T-cell (primary cell): ENCODE measurements around the gene GDF10. TPM values are rescaled to one million over a fixed set of nuclear protein-coding genes. Genes with fewer than 3 reads are reported as not detected.

Experiments
- ATAC-seq, 4 experiments: fragments of 200-7000 bp in 3 of 4; fragments of 150-1000 bp in 1 of 4; cut with Tn5 transposase; replicated peaks in 1 of 4; 1 replicate in 3 of 4; 2 replicates in 1 of 4; pipeline ENCODE4 v1.10.0; 2021; ENCODE audit warnings: moderate library complexity in 3 of 4, mild to moderate bottlenecking in 2 of 4, moderate number of reproducible peaks in 1 of 4
- CTCF ChIA-PET, 2 donors: fragments of 300-600 bp; sonication (Branson Sonifier 250); formaldehyde crosslinking; loops; one replicate each; lab custom pipeline; 2022; ENCODE audit warnings: antibody characterized with exemption in 2 of 2; lab: Charles Lee
- POLR2A ChIA-PET, 2 donors: fragments of 300-600 bp; sonication (Branson Sonifier 250); formaldehyde crosslinking; loops; one replicate each; lab custom pipeline; 2022; ENCODE audit warnings: antibody characterized with exemption in 2 of 2; lab: Charles Lee
- DNase-seq, 35 experiments: peaks; one replicate each; pipeline versions ENCODE4 v3.0.0 to v3.0.0-alpha.2; 2013 to 2023
- H3K27ac ChIP-seq: one replicate; pipeline ENCODE4 v1.5.1; 2013; ENCODE audit warnings: low read length
- H3K27me3 ChIP-seq, 2 experiments: replicated peaks in 1 of 2; 1 replicate in 1 of 2; 2 replicates in 1 of 2; pipeline versions ENCODE4 v1.6.1 to v1.7.0; 2013; ENCODE audit warnings: low read length in 1 of 2, mixed read lengths in 1 of 2; ENCODE audit not compliant: control insufficient read depth in 2 of 2, insufficient read depth in 2 of 2; ENCODE audit errors: extremely low read depth in 1 of 2
- H3K36me3 ChIP-seq, 2 donors: 1 replicate in 1 of 2; 2 replicates in 1 of 2; pipeline versions ENCODE4 v1.6.1 to v1.7.0; 2013; ENCODE audit warnings: low read length in 1 of 2; ENCODE audit not compliant: control insufficient read depth in 2 of 2, insufficient read depth in 1 of 2; ENCODE audit errors: extremely low read depth in 1 of 2
- H3K4me1 ChIP-seq, 2 experiments: 1 replicate in 1 of 2; 2 replicates in 1 of 2; pipeline versions ENCODE4 v1.6.1 to v1.7.0; 2013; ENCODE audit warnings: low read length in 2 of 2, mixed read lengths in 1 of 2; ENCODE audit not compliant: insufficient read depth in 2 of 2, control insufficient read depth in 1 of 2; ENCODE audit errors: extremely low read depth in 1 of 2
- H3K4me3 ChIP-seq, 2 donors: 1 replicate in 1 of 2; 2 replicates in 1 of 2; pipeline versions ENCODE4 v1.5.1 to v1.7.0; 2013; ENCODE audit warnings: mild to moderate bottlenecking in 2 of 2, low read length in 1 of 2, moderate library complexity in 1 of 2; ENCODE audit not compliant: control insufficient read depth in 1 of 2; ENCODE audit errors: extremely low read depth in 1 of 2
- H3K9me3 ChIP-seq: 2 replicates; pipeline ENCODE4 v1.7.0; 2013
- H3K27ac Mint-ChIP-seq, 2 donors: one replicate each; pipeline ENCODE4 v1.8.0; 2020 to 2021; ENCODE audit warnings: mild to moderate bottlenecking in 2 of 2, mixed read lengths in 2 of 2
- H3K27me3 Mint-ChIP-seq, 2 donors: one replicate each; pipeline ENCODE4 v1.8.0; 2021 to 2022; ENCODE audit warnings: mixed read lengths in 2 of 2
- H3K36me3 Mint-ChIP-seq: one replicate; pipeline ENCODE4 v1.8.0; 2021; ENCODE audit warnings: mixed read lengths
- H3K4me1 Mint-ChIP-seq, 3 donors: one replicate each; pipeline ENCODE4 v1.8.0; 2020 to 2022; ENCODE audit warnings: mixed read lengths in 3 of 3, mild to moderate bottlenecking in 1 of 3
- H3K4me3 Mint-ChIP-seq, 3 donors: one replicate each; pipeline ENCODE4 v1.8.0; 2020 to 2022; ENCODE audit warnings: mild to moderate bottlenecking in 3 of 3, mixed read lengths in 3 of 3, moderate library complexity in 3 of 3
- H3K9me3 Mint-ChIP-seq, 3 donors: one replicate each; pipeline ENCODE4 v1.8.0; 2020 to 2022; ENCODE audit warnings: mixed read lengths in 3 of 3
- WGBS: methylation state at CpG from one replicate; pipeline ENCODE4 v1.1.5; 2013; ENCODE audit warnings: missing lambda C conversion rate; ENCODE audit not compliant: insufficient coverage; 5-methylcytosine and 5-hydroxymethylcytosine counted together
- total RNA-seq, 35 experiments: library from RNA in 6 of 35; stranded (reverse) in 6 of 35; fragments of 120-200 nt in 1 of 35; gene quantifications; one replicate each; pipeline versions ENCODE4 v1.2.1 to v1.2.4 and lab custom pipeline; 2013 to 2026

The GDF10 gene
- total RNA-seq, 5 donors from 2014 or later (not counting 1 experiment from before 2014, with no cell fraction given) = 0.14 to 1.4 (median 0.46) TPM

- no peaks in the 10 kb centered on the region for H3K27me3 Mint-ChIP-seq
- H3K27ac Mint-ChIP-seq = no peak overlapping the region
- peaks cover 4 to 17% of the 10 kb centered on the region in 2 experiments for H3K4me1 ChIP-seq
- CTCF ChIA-PET = interaction anchor here in 1 of 2 donors (0.6 kb wide), 1 partner anchor 214 kb away, joined by 5 read pairs; no protein-coding TSS in a partner anchor
- no peaks in the 10 kb centered on the region for H3K9me3 ChIP-seq
- peaks cover 44 to 48% (median 45%) of the 10 kb centered on the region in 3 donors for H3K4me1 Mint-ChIP-seq
- H3K27ac ChIP-seq = no peak overlapping the region
- 98% methylated on average over 8 of the region's 9 CpGs for WGBS
- no peaks in the 10 kb centered on the region for H3K27me3 ChIP-seq
- H3K36me3 Mint-ChIP-seq = no peaks in the 10 kb centered on the region
- POLR2A ChIA-PET = no interaction called here
- no peaks in the 10 kb centered on the region for H3K9me3 Mint-ChIP-seq
- H3K4me3 ChIP-seq = no peak overlapping the region
- no peaks in the 10 kb centered on the region for H3K36me3 ChIP-seq
- H3K4me3 Mint-ChIP-seq = no peak overlapping the region
- no peak for ATAC-seq
- DNase-seq = no peak
Observed at GRCh38 chr10:47268696-47269095, 31.3 kb upstream of the GDF10 start.

- H3K36me3 ChIP-seq = no peaks in the 10 kb centered on the region
- no peak overlapping the region for H3K27ac ChIP-seq
- DNase-seq = peak in 1 of 35 experiments; percentile 20
- Mint-ChIP-seq H3K27me3 (no peaks in the 10 kb centered on the region), H3K4me3 (no peak overlapping the region), H3K4me1 (peaks cover 38 to 42% (median 39%) of the 10 kb centered on the region in 3 donors), H3K36me3 (no peaks in the 10 kb centered on the region), H3K9me3 (no peaks in the 10 kb centered on the region), H3K27ac (no peak overlapping the region)
- WGBS = 62% methylated on average over 4 of the region's 5 CpGs
- no peak overlapping the region for H3K4me3 ChIP-seq
- H3K27me3 ChIP-seq = no peaks in the 10 kb centered on the region
- H3K9me3 ChIP-seq = no peaks in the 10 kb centered on the region
- ChIA-PET POLR2A (no interaction called here), CTCF (interaction anchor here in 1 of 2 donors (0.6 kb wide), 1 partner anchor 40 kb away, joined by 3 read pairs; no protein-coding TSS in a partner anchor)
- peaks cover 4 to 11% of the 10 kb centered on the region in 2 experiments for H3K4me1 ChIP-seq
- no peak for ATAC-seq
Observed at GRCh38 chr10:47269294-47269693, 30.7 kb upstream of the GDF10 start.

DNA sequence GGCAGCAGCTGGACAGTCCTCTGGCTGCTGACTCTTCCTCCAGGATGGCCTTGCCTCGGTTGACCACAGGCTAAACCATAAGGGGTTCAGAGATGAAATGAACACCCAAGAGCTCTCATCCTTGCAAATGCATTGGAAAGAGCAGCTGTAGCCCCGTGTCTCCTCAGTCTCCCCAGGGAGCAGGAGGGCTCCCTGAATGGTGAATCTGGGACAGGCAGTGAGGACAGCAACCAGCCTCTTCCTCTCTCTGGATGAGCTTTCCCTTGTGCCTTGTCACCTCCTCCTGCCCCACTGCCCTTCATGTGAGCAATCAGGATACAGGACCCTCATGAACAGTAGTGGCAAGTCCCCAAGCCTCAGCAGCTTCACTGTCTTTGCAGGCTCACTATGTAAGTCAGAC lies 23.9 kb upstream of the GDF10 start:
- Histone ChIP-seq H3K9me3 (no peaks in the 10 kb centered on the region), H3K4me1 (peaks cover 9 to 28% of the 10 kb centered on the region in 2 experiments), H3K4me3 (no peak overlapping the region), H3K36me3 (peaks cover 0 to 2% of the 10 kb centered on the region in 2 donors), H3K27me3 (peaks cover 0 to 7% of the 10 kb centered on the region in 2 experiments), H3K27ac (no peak overlapping the region)
- CTCF ChIA-PET = no interaction called here
- WGBS = 75% methylated on average over 2 of the region's 2 CpGs
- Mint-ChIP-seq H3K27me3 (no peaks in the 10 kb centered on the region), H3K36me3 (no peaks in the 10 kb centered on the region), H3K27ac (no peak overlapping the region), H3K4me1 (peaks cover 27 to 30% (median 30%) of the 10 kb centered on the region in 3 donors), H3K4me3 (no peak overlapping the region), H3K9me3 (no peaks in the 10 kb centered on the region)
- ATAC-seq = no peak
- POLR2A ChIA-PET = no interaction called here
- DNase-seq = no peak

GRCh38 chr10:47276576-47277351 lies 23.2 kb upstream of the GDF10 start:
- H3K9me3 ChIP-seq = no peaks in the 10 kb centered on the region
- Mint-ChIP-seq H3K27me3 (no peaks in the 10 kb centered on the region), H3K4me1 (peaks cover 27 to 34% (median 33%) of the 10 kb centered on the region in 3 donors), H3K27ac (peak overlapping the region; percentile 62 to 65), H3K4me3 (peak overlapping the region in 1 of 3 donors; percentile 64), H3K36me3 (no peaks in the 10 kb centered on the region), H3K9me3 (no peaks in the 10 kb centered on the region)
- CTCF ChIA-PET = interaction anchor here in 1 of 2 donors (1.0 kb wide), 1 partner anchor 10 kb away, joined by 3 read pairs; no protein-coding TSS in a partner anchor
- no peak overlapping the region for H3K4me3 ChIP-seq
- H3K27me3 ChIP-seq = peaks cover 0 to 7% of the 10 kb centered on the region in 2 experiments
- WGBS = 95% methylated on average over 9 of the region's 11 CpGs
- POLR2A ChIA-PET = no interaction called here
- H3K36me3 ChIP-seq = peaks cover 0 to 2% of the 10 kb centered on the region in 2 donors
- H3K27ac ChIP-seq = no peak overlapping the region
- peaks cover 9 to 28% of the 10 kb centered on the region in 2 experiments for H3K4me1 ChIP-seq
- DNase-seq = no peak
- no peak for ATAC-seq

GRCh38 chr10:47277352-47278151 lies 22.4 kb upstream of the GDF10 start:
- peak in 15 of 35 experiments; percentile 11 to 67 (median 33) for DNase-seq

DNA sequence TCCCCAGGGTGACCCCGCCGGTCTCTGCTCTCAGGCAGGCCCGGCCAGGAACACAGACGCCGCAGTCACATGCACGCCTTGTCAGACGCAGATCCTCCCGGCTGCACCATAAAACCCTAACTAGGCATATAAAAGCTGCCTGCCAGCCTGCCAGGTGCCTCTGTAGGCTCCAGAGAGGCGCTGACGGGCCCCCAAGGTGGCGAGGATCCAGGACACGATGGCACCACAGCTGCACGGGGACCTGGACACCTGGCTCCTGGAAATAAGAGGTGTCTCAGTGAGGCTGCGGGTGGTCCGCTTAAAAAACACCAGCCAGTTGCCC lies 21.9 kb upstream of the GDF10 start:
- ChIA-PET POLR2A (interaction anchor here in 1 of 2 donors (0.6 kb wide), 1 partner anchor 41 kb away, joined by 6 read pairs; no protein-coding TSS in a partner anchor), CTCF (interaction anchor here in 1 of 2 donors (1.0 kb wide), 1 partner anchor 11 kb away, joined by 3 read pairs; no protein-coding TSS in a partner anchor)
- no peak overlapping the region for H3K4me3 ChIP-seq
- H3K4me1 Mint-ChIP-seq = peaks cover 27 to 34% (median 33%) of the 10 kb centered on the region in 3 donors
- no peak overlapping the region for H3K27ac ChIP-seq
- peaks cover 0 to 2% of the 10 kb centered on the region in 2 donors for H3K36me3 ChIP-seq
- H3K4me3 Mint-ChIP-seq = peak overlapping the region in 1 of 3 donors; percentile 38
- no peaks in the 10 kb centered on the region for H3K36me3 Mint-ChIP-seq
- no peaks in the 10 kb centered on the region for H3K9me3 ChIP-seq
- H3K27me3 ChIP-seq = peaks cover 0 to 7% of the 10 kb centered on the region in 2 experiments
- H3K27ac Mint-ChIP-seq = no peak overlapping the region
- peaks cover 9 to 28% of the 10 kb centered on the region in 2 experiments for H3K4me1 ChIP-seq
- H3K9me3 Mint-ChIP-seq = no peaks in the 10 kb centered on the region
- H3K27me3 Mint-ChIP-seq = no peaks in the 10 kb centered on the region
- DNase-seq (no peak), ATAC-seq (no peak)
- 80% methylated on average over 14 of the region's 15 CpGs for WGBS

More at GRCh38 chr10:47277352-47278151, 22.4 kb upstream of the GDF10 start:
- Histone ChIP-seq H3K4me3 (no peak overlapping the region), H3K27me3 (peaks cover 0 to 7% of the 10 kb centered on the region in 2 experiments), H3K27ac (no peak overlapping the region), H3K9me3 (no peaks in the 10 kb centered on the region), H3K4me1 (peaks cover 9 to 28% of the 10 kb centered on the region in 2 experiments), H3K36me3 (peaks cover 0 to 2% of the 10 kb centered on the region in 2 donors)
- Mint-ChIP-seq H3K4me1 (peaks cover 27 to 34% (median 33%) of the 10 kb centered on the region in 3 donors), H3K27me3 (no peaks in the 10 kb centered on the region), H3K9me3 (no peaks in the 10 kb centered on the region), H3K27ac (peak overlapping the region; percentile 62 to 65), H3K36me3 (no peaks in the 10 kb centered on the region), H3K4me3 (peak overlapping the region in 2 of 3 donors; percentile 21 to 64)
- ATAC-seq = peak; percentile 85 to 99 (median 96)
- WGBS = 69% methylated on average over 6 of the region's 7 CpGs
- POLR2A ChIA-PET = no interaction called here
- CTCF ChIA-PET = interaction anchor here in 1 of 2 donors (0.5 to 1.0 kb wide), 3 partner anchors 11 to 84 kb away, joined by 3 read pairs; no protein-coding TSS in a partner anchor
